Activated CD8-positive, alpha-beta memory T cell treated with anti-CD3 and anti-CD28 coated beads for 24 hours (primary cell): ENCODE results near the gene IDUA.
"Not testable (repeated sequence)": the region's sequence is repeated elsewhere in the genome, so short reads cannot be mapped to it uniquely, and the experiment has no call there.

Source experiments
- DNase-seq: peaks from one replicate; pipeline ENCODE4 v3.0.0-alpha.2; 2020

IDUA gene

GRCh38 chr4:1047976-1048772 is 61.3 kb downstream of the IDUA start:
- DNase-seq: no peak

DNA sequence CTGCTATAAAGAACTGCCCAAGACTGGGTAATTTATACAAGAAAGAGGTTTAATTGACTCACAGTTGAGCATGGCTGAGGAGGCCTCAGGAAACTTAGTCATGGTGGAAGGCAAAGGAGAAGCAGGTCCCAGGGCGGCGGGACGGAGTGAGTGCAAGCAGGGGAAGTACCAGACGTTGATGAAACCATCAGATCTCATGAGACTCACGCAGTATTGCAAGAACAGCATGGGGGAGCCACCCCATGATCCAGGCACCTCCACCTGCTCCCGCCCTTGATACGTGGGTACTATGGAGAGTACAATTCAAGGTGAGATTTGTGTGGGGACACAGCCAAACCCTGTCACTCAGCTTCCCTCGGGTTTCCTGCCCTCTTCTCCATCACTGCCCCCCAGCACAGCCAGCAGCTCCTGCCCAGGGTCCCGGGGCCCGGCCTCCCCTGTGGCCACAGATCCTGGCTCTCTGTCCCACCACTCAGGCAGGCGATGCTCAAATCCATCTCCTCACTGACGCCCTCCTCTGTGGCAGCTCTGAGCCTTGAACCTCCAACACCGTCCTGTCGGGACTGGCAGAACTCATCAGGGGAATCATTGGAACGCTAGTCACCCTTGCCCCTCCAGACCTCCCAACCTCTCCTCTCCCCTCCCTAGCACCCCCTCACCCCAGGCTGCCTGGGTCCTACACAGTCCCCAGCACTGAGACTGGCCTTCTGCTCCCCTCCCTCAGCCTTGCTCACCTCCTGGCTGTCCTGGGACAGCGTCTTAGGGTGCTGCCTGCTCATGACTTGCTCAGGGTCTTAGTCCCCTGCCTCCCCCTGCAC is 62.1 kb downstream of the IDUA start:
- DNase-seq: no peak

DNA sequence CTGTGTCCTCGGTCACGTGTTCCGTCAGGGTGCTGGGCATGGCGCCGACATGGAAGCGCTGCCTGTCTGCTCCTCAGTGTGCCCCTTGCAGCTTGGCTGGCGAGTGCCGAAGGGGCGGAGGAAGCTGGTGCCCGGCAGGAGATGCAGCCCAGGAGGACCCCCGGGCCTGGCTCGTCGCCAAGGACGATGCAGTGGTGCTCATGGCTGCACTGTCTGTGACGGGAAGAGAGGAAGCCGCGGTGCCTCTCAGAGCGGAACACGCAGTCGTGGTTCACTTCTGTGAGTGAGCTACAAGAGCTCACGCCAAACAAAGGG is 62.7 kb downstream of the IDUA start:
- DNase-seq: no peak

- no peak for DNase-seq
These were observed 63.8 kb downstream of the IDUA start for GRCh38 chr4:1050486-1051213.

GRCh38 chr4:1051472-1051871 is 64.6 kb downstream of the IDUA start:
- DNase-seq: no peak

DNA sequence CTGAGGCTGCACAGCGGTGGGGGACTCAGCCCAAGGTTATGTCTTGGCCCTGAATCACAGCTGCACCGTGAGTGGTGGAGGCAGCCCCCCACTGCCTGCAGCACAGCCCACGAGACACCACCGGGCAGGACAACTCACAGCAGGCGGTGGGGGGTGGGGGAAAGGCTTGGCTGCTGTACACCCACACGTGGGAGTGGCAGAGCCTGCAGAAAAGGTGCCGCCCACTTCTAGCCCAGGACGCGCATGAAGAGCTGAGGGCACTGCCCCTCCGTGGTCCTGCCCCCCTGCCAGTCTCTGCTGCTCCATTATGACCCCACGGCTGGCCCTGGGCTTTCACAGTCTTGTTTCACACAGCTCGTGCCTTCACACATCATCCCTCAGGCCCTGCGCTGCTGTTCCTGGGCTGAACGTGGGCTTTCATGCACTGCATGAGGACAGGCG is 65.4 kb downstream of the IDUA start:
- DNase-seq: no peak

GRCh38 chr4:1053080-1053661 is 66.3 kb downstream of the IDUA start:
- no peak for DNase-seq

- DNase-seq: not testable (repeated sequence)
These were observed 67.0 kb downstream of the IDUA start for GRCh38 chr4:1053891-1054290.
